Femur (tissue), 1 donor: ENCODE results near the gene ARNT2.
"Not testable (repeated sequence)": the region's sequence is repeated elsewhere in the genome, so short reads cannot be mapped to it uniquely, and the experiment has no call there.

Source experiments
- DNase-seq: peaks from one replicate; pipeline ENCODE4 v3.0.0-alpha.2; 2017

ARNT2 gene

DNA sequence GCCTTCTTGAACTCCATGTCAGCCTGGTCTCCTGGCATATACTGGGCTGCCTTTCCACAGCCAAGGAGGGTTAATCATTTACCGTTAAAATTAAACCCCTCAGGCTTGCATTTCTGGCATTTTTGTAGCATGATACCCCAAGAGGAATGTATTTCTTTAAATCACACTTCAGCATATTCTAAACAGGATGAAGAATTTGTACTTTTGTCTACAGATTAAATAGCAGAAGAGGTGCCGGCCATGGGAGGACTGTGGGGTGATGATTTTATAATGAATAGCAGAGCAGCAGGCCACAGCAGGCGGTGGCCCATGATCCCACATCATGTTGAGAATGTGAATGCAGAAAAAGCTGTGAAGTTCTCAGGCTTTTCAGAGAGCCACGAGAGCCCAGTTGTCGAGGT, 90.2 kb downstream of the ARNT2 start:
- DNase-seq = no peak

DNA sequence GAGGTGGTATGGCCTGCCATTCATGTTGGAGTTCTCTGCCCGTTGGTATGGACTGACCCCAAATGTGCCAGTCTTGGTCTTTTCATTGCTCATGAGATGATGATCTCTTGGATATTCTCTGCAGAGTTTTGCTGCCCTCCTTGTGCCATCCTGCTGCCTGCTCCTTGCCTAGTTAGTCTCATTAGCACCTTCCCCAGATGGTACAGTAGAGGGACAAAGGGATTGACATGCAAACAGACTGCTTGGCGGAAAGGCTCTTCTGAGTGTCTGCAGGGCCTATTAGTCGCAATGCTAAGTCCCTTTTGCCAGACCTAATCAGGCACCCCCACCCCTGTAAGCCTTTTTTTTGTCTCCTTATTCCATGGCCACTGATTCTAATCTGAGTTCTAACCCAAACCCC, 90.6 kb downstream of the ARNT2 start:
- no peak for DNase-seq

GRCh38 chr15:80495401-80495942, 91.3 kb downstream of the ARNT2 start:
- no peak for DNase-seq

DNA sequence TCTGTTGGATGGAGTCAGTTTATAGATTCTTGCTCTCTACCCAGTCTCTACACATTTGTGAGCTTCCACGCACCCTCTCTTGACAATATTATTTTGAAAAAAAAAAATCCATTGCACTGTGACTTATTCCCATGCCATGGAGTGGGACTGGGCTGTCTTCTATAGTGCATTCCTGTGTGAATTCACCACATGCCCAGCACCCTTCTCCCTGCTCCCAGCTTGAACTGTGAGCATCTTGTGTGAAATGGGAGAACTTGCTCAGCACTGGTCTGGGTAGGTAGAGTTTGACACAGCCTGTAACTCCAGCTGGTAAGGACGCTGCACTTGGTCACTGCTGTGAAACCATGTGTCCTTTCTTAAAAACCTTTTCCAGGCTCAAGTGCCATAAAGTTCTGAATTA, 91.9 kb downstream of the ARNT2 start:
- DNase-seq = no peak

- no peak for DNase-seq
Observed at GRCh38 chr15:80497221-80497620, 93.0 kb downstream of the ARNT2 start.

DNA sequence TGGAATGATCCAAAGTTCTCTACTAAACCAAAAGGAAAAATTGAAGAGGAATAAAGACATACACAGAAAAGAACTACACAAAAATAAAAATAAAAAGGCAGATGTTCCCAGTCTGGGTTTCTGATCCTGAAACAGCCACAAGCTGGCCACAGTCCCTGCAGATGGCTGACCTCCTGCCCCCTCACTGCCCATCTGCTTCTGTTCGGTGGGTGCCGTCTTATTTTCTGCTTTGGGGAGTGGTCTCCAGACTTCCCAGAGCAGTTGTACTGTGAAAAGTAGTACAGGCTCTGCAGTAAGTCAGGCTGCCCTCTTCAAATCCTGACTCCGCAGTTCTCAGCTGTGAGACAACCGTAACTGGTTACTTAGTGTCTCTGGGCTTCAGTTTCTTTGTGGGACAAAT, 94.5 kb downstream of the ARNT2 start:
- no peak for DNase-seq

GRCh38 chr15:80500021-80500420, 95.8 kb downstream of the ARNT2 start:
- no peak for DNase-seq

DNA sequence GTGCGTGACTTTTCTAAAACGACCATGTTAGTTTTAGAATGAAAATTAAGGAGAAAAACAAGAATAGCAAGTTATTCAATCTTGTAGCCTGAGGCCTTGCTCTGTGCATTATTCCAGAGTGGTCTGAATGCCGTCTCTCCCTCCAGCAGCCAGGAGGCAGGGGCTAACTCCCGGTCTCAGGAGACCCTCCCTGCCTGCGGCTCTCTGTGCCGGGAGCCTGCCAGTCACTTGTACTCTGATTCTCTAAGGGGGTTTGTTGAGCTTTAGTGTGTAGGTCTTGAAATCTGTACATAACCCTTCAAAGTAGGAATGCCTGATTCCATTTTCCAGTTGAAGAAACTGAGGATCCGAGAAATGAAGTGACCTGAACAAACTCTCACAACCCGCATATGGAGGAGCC, 97.3 kb downstream of the ARNT2 start:
- DNase-seq = no peak

DNA sequence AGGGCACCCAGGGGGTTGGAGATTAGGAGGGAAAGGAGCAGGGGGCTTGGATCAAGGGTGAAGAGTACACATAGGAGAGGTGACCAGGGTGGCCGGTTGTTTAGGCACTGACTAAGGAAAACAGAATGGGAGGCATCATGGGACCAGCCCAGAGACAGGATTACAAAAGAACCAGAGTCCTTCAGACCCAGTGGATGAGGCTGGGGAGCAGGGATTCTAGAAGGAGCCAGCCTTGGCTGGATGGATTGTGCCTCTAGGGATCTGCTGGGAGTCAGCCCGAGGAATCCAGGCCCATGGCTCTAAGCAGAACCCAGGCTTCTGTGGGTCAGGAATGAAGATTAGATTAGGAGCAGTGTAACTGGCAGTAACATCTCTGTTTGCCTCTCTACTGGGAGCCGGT, 98.6 kb downstream of the ARNT2 start:
- DNase-seq = no peak

DNA sequence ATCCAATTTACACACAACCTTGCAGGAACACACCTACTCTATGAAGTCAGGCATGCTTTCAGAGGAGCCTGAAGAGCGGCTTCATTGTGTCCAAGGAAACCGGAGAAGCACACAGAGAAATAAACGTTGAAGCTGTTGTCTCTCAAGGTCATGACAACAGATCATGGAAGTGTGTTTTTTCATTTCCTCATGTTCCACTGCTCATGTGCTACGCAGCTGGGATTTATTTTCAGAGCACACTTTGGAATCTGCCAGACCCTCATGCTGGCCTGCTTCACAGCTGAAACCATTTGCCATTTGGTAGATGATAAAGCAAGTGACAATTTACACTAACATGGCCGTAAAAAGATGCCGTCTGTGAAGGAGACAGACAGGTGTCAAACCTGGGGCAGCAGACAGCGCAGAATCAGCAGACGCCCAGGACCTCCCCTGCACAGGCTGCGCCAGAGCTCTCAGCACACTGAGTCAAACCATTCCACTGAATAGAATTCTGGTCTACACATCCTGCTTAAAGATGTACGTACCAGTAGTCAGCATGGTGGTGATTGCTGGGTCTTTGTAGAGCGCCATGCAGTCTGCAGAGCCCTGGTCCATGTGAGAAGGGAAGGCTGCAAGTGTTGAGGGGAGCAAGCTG, 99.3 kb downstream of the ARNT2 start:
- DNase-seq = no peak

- no peak for DNase-seq
Observed at GRCh38 chr15:80504931-80505330, 100.7 kb downstream of the ARNT2 start.

GRCh38 chr15:80506286-80506893, 102.2 kb downstream of the ARNT2 start:
- no peak for DNase-seq

DNA sequence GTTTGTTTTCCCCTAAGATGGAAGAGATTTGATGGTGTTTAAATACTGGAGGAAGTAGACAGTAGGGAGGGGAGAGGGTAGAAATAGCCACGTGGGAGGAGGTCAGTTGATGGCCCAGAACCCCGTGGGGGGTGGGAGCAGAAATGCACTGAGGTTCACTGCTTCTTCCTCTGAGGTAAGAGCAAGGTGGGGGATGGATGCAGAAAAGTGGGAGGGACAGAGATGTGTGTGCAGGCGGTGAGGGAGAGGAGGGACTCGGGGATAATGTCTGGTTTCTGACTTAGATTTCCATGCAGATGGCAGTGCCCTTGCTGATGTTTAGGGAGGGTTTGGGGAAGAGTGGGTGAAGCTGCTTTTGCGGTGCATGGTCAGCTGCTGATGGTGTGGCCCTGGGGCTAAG, 102.9 kb downstream of the ARNT2 start:
- no peak for DNase-seq

- no peak for DNase-seq
Observed at GRCh38 chr15:80507638-80508316, 103.6 kb downstream of the ARNT2 start.

DNA sequence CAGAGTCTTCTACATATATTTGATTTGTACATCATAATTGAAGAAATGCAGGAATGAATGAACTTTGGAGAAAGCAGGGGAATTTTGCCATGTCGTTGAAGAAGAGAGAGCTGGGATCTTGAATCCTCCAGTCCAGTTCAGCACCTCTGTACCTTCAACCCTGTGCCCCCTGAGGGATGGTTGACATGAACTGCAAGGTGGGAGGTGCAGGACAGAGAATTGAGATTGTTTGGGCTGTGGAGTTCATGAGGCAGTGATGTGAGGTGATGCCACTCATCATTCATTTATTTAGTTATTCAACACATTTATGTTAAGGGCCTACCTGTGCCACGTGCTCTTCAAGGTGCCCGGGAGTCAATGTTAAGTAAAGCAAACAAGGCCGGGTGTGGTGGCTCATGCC, 104.6 kb downstream of the ARNT2 start:
- DNase-seq = no peak

DNA sequence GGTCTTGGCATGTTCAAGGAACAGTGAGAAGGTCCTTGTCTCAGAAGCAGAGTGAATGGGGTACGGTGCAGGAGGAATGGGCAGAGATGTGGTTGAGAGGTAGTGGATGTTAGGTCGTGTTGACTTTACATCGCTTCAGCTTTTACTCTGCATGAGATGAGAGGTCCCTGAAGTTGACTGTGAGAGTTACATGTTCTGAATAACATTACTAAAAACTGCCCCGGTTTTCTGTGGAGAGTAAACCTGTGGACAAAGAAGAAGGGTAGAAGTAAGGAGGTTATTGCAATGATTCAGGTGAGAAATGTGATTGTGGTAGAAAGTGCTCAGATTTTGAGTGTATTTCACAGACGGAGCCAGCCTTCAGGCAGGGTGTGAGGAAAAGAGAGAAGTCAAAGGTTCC, 105.6 kb downstream of the ARNT2 start:
- DNase-seq = no peak

- DNase-seq = not testable (repeated sequence)
Observed at GRCh38 chr15:80510985-80511384, 106.8 kb downstream of the ARNT2 start.

GRCh38 chr15:80512726-80513660, 108.8 kb downstream of the ARNT2 start:
- no peak for DNase-seq

DNA sequence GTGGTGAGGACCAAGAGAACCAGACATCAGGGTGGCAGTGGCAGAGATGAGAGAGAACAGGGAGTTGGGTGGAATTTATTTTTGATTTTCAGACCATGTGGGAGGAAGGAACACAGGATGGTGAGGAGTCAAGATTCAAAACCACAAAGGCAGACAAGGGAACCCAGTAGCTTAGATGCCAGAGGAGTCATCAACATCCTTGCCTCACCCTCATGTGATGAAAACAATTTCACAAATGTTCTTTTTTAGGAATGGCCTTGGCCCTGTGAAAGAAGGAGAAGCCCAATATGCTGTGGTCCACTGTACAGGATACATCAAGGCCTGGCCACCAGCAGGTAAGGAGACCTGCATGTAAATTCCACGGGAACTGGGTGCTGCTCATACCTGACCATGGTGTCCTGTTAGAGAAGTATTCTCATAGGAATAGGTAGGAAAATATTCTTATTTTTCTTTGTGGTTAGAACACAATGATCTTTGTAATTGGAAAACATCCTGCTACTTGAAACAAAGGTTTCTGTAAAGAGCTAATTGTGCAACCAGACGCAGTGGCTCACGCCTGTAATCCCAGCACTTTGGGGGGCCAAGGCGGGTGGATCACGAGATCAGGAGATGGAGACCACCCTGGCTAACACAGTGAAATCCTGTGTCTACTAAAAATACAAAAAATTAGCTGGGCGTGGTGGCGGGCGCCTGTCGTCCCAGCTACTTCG, 110.0 kb downstream of the ARNT2 start:
- no peak for DNase-seq

- no peak for DNase-seq
Observed at GRCh38 chr15:80517290-80517689, 113.1 kb downstream of the ARNT2 start.

- DNase-seq = no peak
Observed at GRCh38 chr15:80518522-80518921, 114.3 kb downstream of the ARNT2 start.

DNA sequence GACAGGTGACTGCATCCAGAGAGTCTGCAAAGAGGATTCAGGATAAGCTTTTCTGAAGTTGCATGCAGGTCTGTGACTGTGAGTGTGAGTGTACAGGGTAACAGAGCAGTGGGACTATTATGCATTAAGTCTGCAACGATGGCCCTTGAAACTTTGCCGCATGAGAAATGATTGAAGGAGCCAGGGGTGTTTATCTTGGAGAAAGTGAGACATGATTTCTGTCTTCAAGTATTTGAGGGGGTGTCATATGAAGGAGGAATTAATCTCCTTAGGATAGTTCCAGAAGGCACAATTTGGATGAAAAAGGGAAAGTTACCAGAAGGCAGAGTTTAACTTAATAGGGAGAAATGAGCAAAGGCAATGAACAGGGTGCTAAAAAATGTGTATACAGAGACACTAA, 119.6 kb downstream of the ARNT2 start:
- DNase-seq = no peak
